T47D (cell line): ENCODE data around the gene AFP.

Experiments
- DNase-seq, 2 experiments: peaks; one replicate each; pipeline versions ENCODE4 v3.0.0 to v3.0.0-alpha.2; 2011 to 2012; ENCODE audit warnings: low read depth in 1 of 2, low spot score in 1 of 2
- JUND ChIP-seq: IDR thresholded peaks from 2 replicates; pipeline ENCODE4 v1.6.1; 2012; ENCODE audit warnings: low read depth
- in situ Hi-C: cut with HindIII; loops from 2 replicates; pipeline ENCODE4 v1.10.0; 2016; ENCODE audit warnings: low sequenced_read_pairs, low pct_unique_long_range_greater_than_20kb

Gene AFP

GRCh38 chr4:73434311-73434710, 1.7 kb upstream of the AFP start:
- no peak for TF ChIP-seq JUND
- DNase-seq: peak in 1 of 2 experiments; percentile 36
- in situ Hi-C loops: no loop called here

- in situ Hi-C loops: no loop called here
- TF ChIP-seq JUND: no peak
- DNase-seq: no peak
Observed at GRCh38 chr4:73436674-73437557, 895 bp downstream of the AFP start.

- in situ Hi-C loops: no loop called here
- no peak for TF ChIP-seq JUND
- DNase-seq: no peak
Observed at GRCh38 chr4:73437558-73437956, 1.5 kb downstream of the AFP start.

- no peak for TF ChIP-seq JUND
- in situ Hi-C loops: no loop called here
- no peak for DNase-seq
Observed at GRCh38 chr4:73438048-73438447, 2.0 kb downstream of the AFP start.

GRCh38 chr4:73438582-73439215, 2.7 kb downstream of the AFP start:
- in situ Hi-C loops: no loop called here
- no peak for DNase-seq
- no peak for TF ChIP-seq JUND

GRCh38 chr4:73439445-73439844, 3.4 kb downstream of the AFP start:
- TF ChIP-seq JUND: no peak
- DNase-seq: no peak
- in situ Hi-C loops: no loop called here

- in situ Hi-C loops: no loop called here
- DNase-seq: no peak
- no peak for TF ChIP-seq JUND
Observed at GRCh38 chr4:73439991-73440390, 4.0 kb downstream of the AFP start.

- in situ Hi-C loops: no loop called here
- TF ChIP-seq JUND: no peak
- no peak for DNase-seq
Observed at GRCh38 chr4:73440653-73441052, 4.6 kb downstream of the AFP start.

GRCh38 chr4:73442275-73442674, 6.3 kb downstream of the AFP start:
- in situ Hi-C loops: no loop called here
- no peak for DNase-seq
- TF ChIP-seq JUND: no peak

GRCh38 chr4:73443224-73443623, 7.2 kb downstream of the AFP start:
- TF ChIP-seq JUND: no peak
- no peak for DNase-seq
- in situ Hi-C loops: no loop called here

GRCh38 chr4:73445383-73446335, 9.6 kb downstream of the AFP start:
- no peak for TF ChIP-seq JUND
- no peak for DNase-seq
- in situ Hi-C loops: no loop called here

GRCh38 chr4:73446336-73446938, 10.4 kb downstream of the AFP start:
- in situ Hi-C loops: no loop called here
- DNase-seq: peak; percentile 14 to 67
- no peak for TF ChIP-seq JUND
